ENCODE data around the gene HCST. TPM values are rescaled to one million over a fixed set of nuclear protein-coding genes. Genes with fewer than 3 reads are reported as not detected.

The HCST gene
- total RNA-seq, 1 experiment from 2014 or later = not detected

- H3K79me2 ChIP-seq (ENCODE audit: low read length) = no peaks in the 10 kb centered on the region
- ChIA-PET POLR2A (ENCODE audit: unreplicated experiment) (no interaction called here), CTCF (no interaction called here)
- no peaks in the 10 kb centered on the region for H4K20me1 ChIP-seq (ENCODE audit: low read length)
- no peaks in the 10 kb centered on the region for H3F3A ChIP-seq (ENCODE audit: low read length, unreplicated experiment)
- peaks cover 3% of the 10 kb centered on the region; the same call in 1 of the 2 replicates for H3K36me3 ChIP-seq (ENCODE audit: low read depth, low read length)
- no peaks in the 10 kb centered on the region for H3K9me3 ChIP-seq (ENCODE audit: low read length)
- H3K4me1 ChIP-seq (ENCODE audit: insufficient read depth, low read length) = no peaks in the 10 kb centered on the region
- intact Hi-C loops (cut with micrococcal nuclease) = no loop called here
- H3K27ac ChIP-seq (ENCODE audit: low read length) = no peak overlapping the region
- TF ChIP-seq EZH2phosphoT487 (IDR thresholded peaks at IDR 0.05; ENCODE audit: borderline replicate concordance, low read length) (no peak), CTCF (conservative IDR thresholded peaks at IDR 0.05; ENCODE audit: low read depth, low read length) (no peak), EZH2 (IDR thresholded peaks at IDR 0.05; ENCODE audit: low read length, unreplicated experiment) (no peak)
- DNase-seq = no peak
- no peaks in the 10 kb centered on the region for H3K9me2 ChIP-seq (replicated peaks; ENCODE audit: low read length)
- H3K4me3 ChIP-seq (ENCODE audit: low read length) = no peak overlapping the region
- H3K4me2 ChIP-seq (ENCODE audit: low read length) = no peak overlapping the region
- no peak for ATAC-seq
- BruUV-seq (replicated peaks) = no TSS peak
- H3K9ac ChIP-seq (ENCODE audit: low read length) = no peak overlapping the region
- no peak overlapping the region for H2AFZ ChIP-seq (ENCODE audit: low read length)
- no peaks in the 10 kb centered on the region for H3K27me3 ChIP-seq (ENCODE audit: low read length)
Observed at GRCh38 chr19:35885904-35886303, 16.4 kb upstream of the HCST start.

- no TSS peak for BruUV-seq (replicated peaks)
- no peaks in the 10 kb centered on the region for H4K20me1 ChIP-seq (ENCODE audit: low read length)
- intact Hi-C loops (cut with micrococcal nuclease) = no loop called here
- DNase-seq = no peak
- no peaks in the 10 kb centered on the region for H3K4me1 ChIP-seq (ENCODE audit: insufficient read depth, low read length)
- no peak overlapping the region for H3K9ac ChIP-seq (ENCODE audit: low read length)
- CTCF ChIA-PET = no interaction called here
- no peak for TF ChIP-seq EZH2 (IDR thresholded peaks at IDR 0.05; ENCODE audit: low read length, unreplicated experiment)
- no peak for TF ChIP-seq CTCF (conservative IDR thresholded peaks at IDR 0.05; ENCODE audit: low read depth, low read length)
- no peak for TF ChIP-seq EZH2phosphoT487 (IDR thresholded peaks at IDR 0.05; ENCODE audit: borderline replicate concordance, low read length)
- ATAC-seq = no peak
- H3K27me3 ChIP-seq (ENCODE audit: low read length) = no peaks in the 10 kb centered on the region
- no peaks in the 10 kb centered on the region for H3F3A ChIP-seq (ENCODE audit: low read length, unreplicated experiment)
- H3K9me2 ChIP-seq (replicated peaks; ENCODE audit: low read length) = no peaks in the 10 kb centered on the region
- no peaks in the 10 kb centered on the region for H3K79me2 ChIP-seq (ENCODE audit: low read length)
- H3K27ac ChIP-seq (ENCODE audit: low read length) = no peak overlapping the region
- no peaks in the 10 kb centered on the region for H3K9me3 ChIP-seq (ENCODE audit: low read length)
- no peak overlapping the region for H3K4me3 ChIP-seq (ENCODE audit: low read length)
- H2AFZ ChIP-seq (ENCODE audit: low read length) = no peak overlapping the region
- H3K4me2 ChIP-seq (ENCODE audit: low read length) = no peak overlapping the region
- POLR2A ChIA-PET (ENCODE audit: unreplicated experiment) = no interaction called here
- peaks cover 3% of the 10 kb centered on the region; the same call in 1 of the 2 replicates for H3K36me3 ChIP-seq (ENCODE audit: low read depth, low read length)
Observed at GRCh38 chr19:35887197-35887596, 15.1 kb upstream of the HCST start.

DNA sequence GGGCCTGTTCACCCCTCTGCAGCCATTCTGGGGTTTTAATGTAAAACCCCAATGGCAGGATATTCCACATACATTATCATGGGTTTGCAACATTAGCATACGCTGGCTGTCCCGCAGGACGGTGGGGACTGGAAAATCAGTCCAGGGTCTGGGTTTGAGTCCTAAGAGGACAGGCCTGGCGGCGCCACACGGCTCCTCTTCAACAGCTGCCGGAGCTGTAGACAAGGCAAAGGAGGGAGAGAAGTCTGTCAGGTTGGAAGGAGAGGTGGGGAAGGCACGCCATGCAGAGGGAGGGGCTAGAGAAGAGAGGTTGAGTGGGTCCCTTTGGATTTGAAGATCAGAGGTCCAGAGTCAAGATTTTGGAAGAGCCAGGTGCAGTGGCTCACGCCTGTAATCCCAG lies 13.9 kb upstream of the HCST start:
- DNase-seq (no peak), ATAC-seq (no peak)
- no peak overlapping the region for H2AFZ ChIP-seq (ENCODE audit: low read length)
- no peaks in the 10 kb centered on the region for H3K27me3 ChIP-seq (ENCODE audit: low read length)
- intact Hi-C loops (cut with micrococcal nuclease) = no loop called here
- no peak for TF ChIP-seq EZH2 (IDR thresholded peaks at IDR 0.05; ENCODE audit: low read length, unreplicated experiment)
- TF ChIP-seq CTCF (conservative IDR thresholded peaks at IDR 0.05; ENCODE audit: low read depth, low read length) = no peak
- no peak for TF ChIP-seq EZH2phosphoT487 (IDR thresholded peaks at IDR 0.05; ENCODE audit: borderline replicate concordance, low read length)
- ChIA-PET POLR2A (ENCODE audit: unreplicated experiment) (no interaction called here), CTCF (interaction anchor here (0.6 kb wide), 1 partner anchor 38 kb away, joined by 6 read pairs; no protein-coding TSS in a partner anchor)
- no peaks in the 10 kb centered on the region for H3K9me3 ChIP-seq (ENCODE audit: low read length)
- H3K4me3 ChIP-seq (ENCODE audit: low read length) = no peak overlapping the region
- H3K79me2 ChIP-seq (ENCODE audit: low read length) = no peaks in the 10 kb centered on the region
- no peaks in the 10 kb centered on the region for H3K9me2 ChIP-seq (replicated peaks; ENCODE audit: low read length)
- H3K4me2 ChIP-seq (ENCODE audit: low read length) = no peak overlapping the region
- H3F3A ChIP-seq (ENCODE audit: low read length, unreplicated experiment) = no peaks in the 10 kb centered on the region
- no peak overlapping the region for H3K9ac ChIP-seq (ENCODE audit: low read length)
- peaks cover 6% of the 10 kb centered on the region; the same call in 1 of the 2 replicates for H3K36me3 ChIP-seq (ENCODE audit: low read depth, low read length)
- H4K20me1 ChIP-seq (ENCODE audit: low read length) = no peaks in the 10 kb centered on the region
- H3K27ac ChIP-seq (ENCODE audit: low read length) = no peak overlapping the region
- no TSS peak for BruUV-seq (replicated peaks)
- H3K4me1 ChIP-seq (ENCODE audit: insufficient read depth, low read length) = no peaks in the 10 kb centered on the region
